OCI-LY3 (cell line): ENCODE data around the gene SLC16A8.

Experiments used
- H2AFZ ChIP-seq: fragments of 200-600, 300-600 bp; shearing (Covaris generic); 2 replicates; pipeline ENCODE4 v1.6.0; 2014; ENCODE audit warnings: antibody characterized with exemption, low read depth, low read length
- H3K27ac ChIP-seq: fragments of 200-600, 300-600 bp; sonication (generic); 2 replicates; pipeline ENCODE4 v1.5.1; 2014; ENCODE audit warnings: mild to moderate bottlenecking, low read length, moderate library complexity, mixed read lengths
- H3K27me3 ChIP-seq: fragments of 200-600, 300-600 bp; sonication (generic); 2 replicates; pipeline ENCODE4 v1.6.1; 2014; ENCODE audit warnings: low read depth, low read length, mixed read lengths
- H3K36me3 ChIP-seq: fragments of 200-600, 300-600 bp; sonication (generic); replicated peaks from 2 replicates; pipeline ENCODE3; 2014; ENCODE audit warnings: low read depth, low read length, mixed read lengths
- H3K4me1 ChIP-seq: fragments of 300-600, 200-600 bp; sonication (generic); 2 replicates; pipeline ENCODE4 v1.6.1; 2014; ENCODE audit warnings: low read length, mixed read lengths
- H3K4me2 ChIP-seq: fragments of 200-600, 300-600 bp; sonication (generic); 2 replicates; pipeline ENCODE4 v1.6.1; 2014; ENCODE audit warnings: low read length, mixed read lengths
- H3K4me3 ChIP-seq: fragments of 300-600, 200-600 bp; sonication (generic); 2 replicates; pipeline ENCODE4 v1.5.1; 2014; ENCODE audit warnings: antibody characterized with exemption, mild to moderate bottlenecking, low read length, moderate library complexity
- H3K79me2 ChIP-seq: fragments of 300-600, 200-600 bp; shearing (Covaris generic); 2 replicates; pipeline ENCODE4 v1.6.1; 2014; ENCODE audit warnings: mild to moderate bottlenecking, low read length, mixed read lengths
- H3K9ac ChIP-seq: fragments of 300-600, 200-600 bp; shearing (Covaris generic); 2 replicates; pipeline ENCODE4 v1.6.0; 2014; ENCODE audit warnings: mild to moderate bottlenecking, low read length, moderate library complexity
- H3K9me3 ChIP-seq: fragments of 200-600, 300-600 bp; shearing (Covaris generic); 2 replicates; pipeline ENCODE4 v1.6.1; 2014; ENCODE audit warnings: low read length, mixed read lengths; ENCODE audit not compliant: insufficient read depth
- H4K20me1 ChIP-seq: fragments of 200-600, 300-600 bp; sonication (generic); 2 replicates; pipeline ENCODE4 v1.6.1; 2016; ENCODE audit warnings: low read length, mixed read lengths; ENCODE audit not compliant: insufficient read depth
- EZH2phosphoT487 ChIP-seq: fragments of 200-600 bp; shearing (Covaris generic); IDR thresholded peaks from 2 replicates; pipeline ENCODE4 v1.6.1; 2018; ENCODE audit warnings: antibody characterized with exemption, mixed run types, low read depth
- TF ChIP-seq, protein P1 (sequence below): fragments of 200-600, 300-600 bp; sonication (generic); IDR thresholded peaks from 2 replicates; pipeline ENCODE4 v1.5.1; 2014; ENCODE audit warnings: antibody characterized with exemption, low read length, low read depth

Gene SLC16A8

DNA sequence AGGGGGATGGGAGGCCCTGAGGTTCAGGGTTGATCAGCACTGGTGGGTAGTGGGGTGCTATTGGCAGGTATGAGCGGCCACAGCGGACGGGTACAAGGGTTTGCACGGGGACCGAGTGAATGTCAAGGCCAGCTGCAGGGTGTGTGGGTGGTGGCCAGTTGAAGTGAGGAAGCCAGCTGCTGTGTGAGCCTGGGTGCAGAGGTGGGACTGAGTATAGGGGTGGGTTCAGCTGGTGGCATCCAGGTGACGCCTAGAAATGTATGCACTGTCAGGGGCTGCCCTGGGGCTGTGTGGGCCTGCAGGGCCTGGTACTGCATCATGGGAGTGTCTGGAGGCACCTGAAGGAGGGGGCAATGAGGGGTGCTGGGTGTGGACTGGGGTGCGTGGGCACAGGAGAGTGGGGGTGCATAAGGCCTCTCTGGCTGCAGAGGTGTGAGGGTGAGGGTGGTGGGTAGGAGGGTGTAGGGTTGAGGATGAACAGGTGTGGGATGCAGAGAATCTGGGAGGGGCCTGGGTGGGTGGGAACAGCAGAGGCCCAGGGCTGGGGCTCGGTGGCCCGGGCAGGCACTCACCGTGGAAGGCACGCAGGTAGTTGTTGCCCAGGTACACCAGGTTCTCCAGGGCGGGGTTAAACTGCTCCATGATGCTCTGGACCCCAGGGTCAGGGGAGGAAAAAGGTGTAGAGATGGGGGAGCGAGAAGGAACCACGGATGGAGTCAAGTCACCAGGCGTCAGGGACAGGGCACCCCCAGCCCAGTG, 24.8 kb upstream of the SLC16A8 start:
- Histone ChIP-seq H3K9me3 (no peaks in the 10 kb centered on the region), H3K36me3 (no peaks in the 10 kb centered on the region), H2AFZ (no peak overlapping the region), H3K27ac (no peak overlapping the region), H3K27me3 (no peaks in the 10 kb centered on the region), H4K20me1 (no peaks in the 10 kb centered on the region), H3K9ac (no peak overlapping the region), H3K79me2 (no peaks in the 10 kb centered on the region), H3K4me1 (peaks cover 6% of the 10 kb centered on the region), H3K4me3 (no peak overlapping the region), H3K4me2 (no peak overlapping the region)
- TF ChIP-seq, protein P1, sequence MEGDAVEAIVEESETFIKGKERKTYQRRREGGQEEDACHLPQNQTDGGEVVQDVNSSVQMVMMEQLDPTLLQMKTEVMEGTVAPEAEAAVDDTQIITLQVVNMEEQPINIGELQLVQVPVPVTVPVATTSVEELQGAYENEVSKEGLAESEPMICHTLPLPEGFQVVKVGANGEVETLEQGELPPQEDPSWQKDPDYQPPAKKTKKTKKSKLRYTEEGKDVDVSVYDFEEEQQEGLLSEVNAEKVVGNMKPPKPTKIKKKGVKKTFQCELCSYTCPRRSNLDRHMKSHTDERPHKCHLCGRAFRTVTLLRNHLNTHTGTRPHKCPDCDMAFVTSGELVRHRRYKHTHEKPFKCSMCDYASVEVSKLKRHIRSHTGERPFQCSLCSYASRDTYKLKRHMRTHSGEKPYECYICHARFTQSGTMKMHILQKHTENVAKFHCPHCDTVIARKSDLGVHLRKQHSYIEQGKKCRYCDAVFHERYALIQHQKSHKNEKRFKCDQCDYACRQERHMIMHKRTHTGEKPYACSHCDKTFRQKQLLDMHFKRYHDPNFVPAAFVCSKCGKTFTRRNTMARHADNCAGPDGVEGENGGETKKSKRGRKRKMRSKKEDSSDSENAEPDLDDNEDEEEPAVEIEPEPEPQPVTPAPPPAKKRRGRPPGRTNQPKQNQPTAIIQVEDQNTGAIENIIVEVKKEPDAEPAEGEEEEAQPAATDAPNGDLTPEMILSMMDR = no peak
- TF ChIP-seq EZH2phosphoT487 = no peak

DNA sequence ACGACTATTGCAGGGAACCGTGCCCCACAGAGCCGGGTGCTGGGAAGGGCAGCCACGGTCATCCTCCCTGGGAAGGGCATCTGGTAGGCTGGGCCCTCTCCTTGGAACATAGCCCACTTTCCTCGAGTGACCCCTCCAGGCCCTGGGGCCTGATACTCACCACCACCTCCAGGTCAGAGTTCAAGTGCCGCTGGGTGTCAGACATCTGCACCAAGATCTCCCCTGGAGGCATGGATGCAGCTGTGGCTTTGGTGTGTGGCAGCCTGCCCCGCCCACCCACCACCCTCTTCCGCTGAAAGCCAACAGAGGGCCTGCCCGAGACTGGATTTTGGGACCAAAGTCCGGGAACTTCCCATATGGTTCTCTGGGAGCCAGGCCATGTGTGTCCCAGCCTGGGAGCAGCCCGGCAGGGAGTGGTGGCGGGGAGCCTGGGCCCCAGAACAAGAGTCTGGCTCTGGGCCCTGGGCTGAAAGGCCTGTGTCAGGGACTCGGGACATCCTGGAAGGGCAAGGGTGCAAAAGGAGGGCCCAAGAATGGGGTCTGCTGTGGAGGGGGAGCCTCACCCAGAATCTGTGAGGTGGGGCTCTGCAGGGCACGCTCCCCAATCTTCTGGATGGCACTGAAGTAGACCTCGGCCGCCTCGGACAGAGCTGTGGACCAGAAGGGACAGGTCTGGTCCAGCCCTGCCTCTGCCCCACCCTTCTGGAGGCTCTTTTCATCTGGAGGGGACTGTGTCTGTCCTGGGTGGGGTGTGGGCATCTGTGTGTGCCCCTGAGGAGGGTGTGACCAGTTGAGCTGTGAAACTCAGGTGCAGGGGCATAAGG, 23.9 kb upstream of the SLC16A8 start:
- Histone ChIP-seq H3K4me1 (peaks cover 6% of the 10 kb centered on the region), H3K9me3 (no peaks in the 10 kb centered on the region), H3K27me3 (no peaks in the 10 kb centered on the region), H3K4me2 (no peak overlapping the region), H3K36me3 (no peaks in the 10 kb centered on the region), H3K4me3 (no peak overlapping the region), H3K27ac (no peak overlapping the region), H3K79me2 (no peaks in the 10 kb centered on the region), H4K20me1 (no peaks in the 10 kb centered on the region), H2AFZ (no peak overlapping the region), H3K9ac (no peak overlapping the region)
- TF ChIP-seq, protein P1 = no peak
- no peak for TF ChIP-seq EZH2phosphoT487

DNA sequence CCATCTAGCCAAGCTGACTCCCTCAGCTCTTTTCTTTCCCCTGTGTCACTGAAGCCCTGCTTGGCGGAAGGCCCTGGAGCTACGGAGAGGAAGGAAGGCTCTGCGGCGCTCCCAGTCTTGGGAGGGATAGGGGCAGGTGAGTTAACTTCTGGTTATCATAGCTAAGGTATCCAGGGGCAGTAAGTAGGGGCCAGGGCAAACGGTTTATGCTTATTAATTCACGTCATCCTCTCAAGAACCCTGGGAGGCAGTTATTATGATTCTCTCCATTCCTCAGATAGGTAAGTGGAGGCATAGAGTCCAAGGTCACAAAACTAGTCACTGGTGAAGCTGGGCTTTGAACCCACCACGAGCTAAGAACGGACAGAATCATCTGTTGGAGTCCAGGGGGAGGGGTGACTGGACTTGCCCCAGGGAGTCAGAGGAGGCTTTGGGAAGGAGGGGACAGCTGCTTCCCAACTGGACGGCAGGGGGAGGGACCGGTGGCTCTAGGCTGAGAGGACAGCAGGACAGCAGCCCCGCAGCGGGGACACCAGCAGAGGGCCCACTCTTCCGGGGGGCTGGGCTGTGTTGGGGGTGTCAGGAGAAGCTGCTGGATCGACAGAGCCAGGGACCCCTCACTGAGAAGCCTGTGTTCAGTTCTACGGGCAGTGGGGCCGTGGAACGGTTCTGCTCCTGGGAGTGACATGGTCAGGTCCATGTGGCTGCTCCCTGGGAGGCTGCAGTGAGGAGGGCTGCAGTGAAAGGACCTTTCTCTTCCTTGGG, 23.0 kb upstream of the SLC16A8 start:
- Histone ChIP-seq H3K27ac (no peak overlapping the region), H4K20me1 (no peaks in the 10 kb centered on the region), H3K9me3 (no peaks in the 10 kb centered on the region), H3K79me2 (no peaks in the 10 kb centered on the region), H3K27me3 (no peaks in the 10 kb centered on the region), H3K4me2 (no peak overlapping the region), H3K9ac (no peak overlapping the region), H3K4me3 (no peak overlapping the region), H3K36me3 (no peaks in the 10 kb centered on the region), H2AFZ (no peak overlapping the region), H3K4me1 (peaks cover 6% of the 10 kb centered on the region)
- no peak for TF ChIP-seq EZH2phosphoT487
- TF ChIP-seq, protein P1 = no peak

DNA sequence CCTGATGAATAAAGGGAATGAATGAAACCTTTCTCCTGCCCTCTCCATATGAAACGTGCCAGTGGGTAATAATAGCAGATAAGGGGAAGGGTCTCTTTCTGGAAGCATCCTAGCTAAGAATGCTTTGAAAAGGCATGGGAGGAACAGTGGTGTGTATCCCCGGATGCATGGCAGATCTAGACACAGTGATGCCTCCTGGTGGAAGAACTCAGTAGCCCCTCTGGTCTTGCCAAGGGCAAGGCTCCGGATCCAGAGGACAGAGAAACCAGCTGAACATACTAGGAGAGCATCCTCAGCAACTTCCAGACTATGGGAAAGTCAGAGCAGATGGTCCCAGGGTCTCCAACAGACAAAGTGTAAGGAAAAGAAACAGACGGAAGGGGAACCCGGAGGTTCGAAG, 20.1 kb upstream of the SLC16A8 start:
- TF ChIP-seq, protein P1 = peak; percentile 39
- TF ChIP-seq EZH2phosphoT487 = no peak
- no peaks in the 10 kb centered on the region for H3K36me3 ChIP-seq
- no peak overlapping the region for H3K9ac ChIP-seq
- no peak overlapping the region for H3K27ac ChIP-seq
- no peaks in the 10 kb centered on the region for H3K79me2 ChIP-seq
- H3K4me2 ChIP-seq = no peak overlapping the region
- H3K9me3 ChIP-seq = no peaks in the 10 kb centered on the region
- no peaks in the 10 kb centered on the region for H4K20me1 ChIP-seq
- no peak overlapping the region for H2AFZ ChIP-seq
- no peaks in the 10 kb centered on the region for H3K27me3 ChIP-seq
- peaks cover 6% of the 10 kb centered on the region for H3K4me1 ChIP-seq
- no peak overlapping the region for H3K4me3 ChIP-seq
